ENCODE data around the gene ETFA.

ETFA gene

DNA sequence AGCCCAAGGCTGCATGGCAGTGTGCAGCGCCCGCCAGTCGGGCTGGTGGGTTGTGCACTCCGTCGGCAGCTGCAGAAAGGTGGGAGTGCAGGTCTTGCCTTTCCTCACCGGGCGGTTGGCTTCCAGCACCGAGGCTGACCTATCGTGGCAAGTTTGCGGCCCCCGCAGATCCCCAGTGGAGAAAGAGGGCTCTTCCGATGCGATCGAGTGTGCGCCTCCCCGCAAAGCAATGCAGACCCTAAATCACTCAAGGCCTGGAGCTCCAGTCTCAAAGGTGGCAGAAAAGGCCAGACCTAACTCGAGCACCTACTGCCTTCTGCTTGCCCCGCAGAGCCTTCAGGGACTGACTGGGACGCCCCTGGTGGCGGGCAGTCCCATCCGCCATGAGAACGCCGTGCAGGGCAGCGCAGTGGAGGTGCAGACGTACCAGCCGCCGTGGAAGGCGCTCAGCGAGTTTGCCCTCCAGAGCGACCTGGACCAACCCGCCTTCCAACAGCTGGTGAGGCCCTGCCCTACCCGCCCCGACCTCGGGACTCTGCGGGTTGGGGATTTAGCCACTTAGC lies 29.6 kb upstream of the ETFA start:
- DNase-seq (ENCODE audit: low read depth, low spot score): no peak

- DNase-seq (ENCODE audit: low read depth, low spot score): no peak
These were observed 29.0 kb upstream of the ETFA start for GRCh38 chr15:76340198-76340802.

- no peak for DNase-seq (ENCODE audit: low read depth, low spot score)
These were observed 28.3 kb upstream of the ETFA start for GRCh38 chr15:76339305-76340197.

GRCh38 chr15:76338486-76339304 lies 27.4 kb upstream of the ETFA start:
- DNase-seq (ENCODE audit: low read depth, low spot score): no peak

DNA sequence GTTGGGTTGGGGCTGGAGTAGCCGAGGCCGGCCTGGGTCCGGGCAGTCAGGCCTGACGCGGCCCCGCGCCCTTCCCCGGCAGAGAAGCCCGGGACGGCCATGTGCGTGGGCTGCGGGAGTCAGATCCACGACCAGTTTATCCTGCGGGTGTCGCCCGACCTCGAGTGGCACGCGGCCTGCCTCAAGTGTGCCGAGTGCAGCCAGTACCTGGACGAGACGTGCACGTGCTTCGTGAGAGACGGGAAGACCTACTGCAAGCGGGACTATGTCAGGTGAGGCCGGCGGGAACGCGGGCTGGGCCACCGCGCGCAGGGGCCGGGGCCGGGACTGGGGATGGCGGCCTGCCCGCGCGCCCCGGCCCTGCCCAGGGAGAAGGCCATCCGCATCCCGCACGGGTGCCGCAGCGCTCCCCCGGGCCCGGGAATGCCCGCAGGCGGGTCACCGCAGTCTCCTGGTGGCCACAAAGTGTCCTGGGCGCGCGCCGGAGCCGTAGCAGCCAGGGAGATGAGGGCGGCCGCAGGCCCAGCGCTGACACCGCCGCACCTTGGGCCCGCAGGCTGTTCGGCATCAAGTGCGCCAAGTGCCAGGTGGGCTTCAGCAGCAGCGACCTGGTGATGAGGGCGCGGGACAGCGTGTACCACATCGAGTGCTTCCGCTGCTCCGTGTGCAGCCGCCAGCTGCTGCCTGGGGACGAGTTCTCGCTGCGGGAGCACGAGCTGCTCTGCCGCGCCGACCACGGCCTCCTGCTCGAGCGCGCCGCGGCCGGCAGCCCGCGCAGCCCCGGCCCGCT lies 26.6 kb upstream of the ETFA start:
- DNase-seq (ENCODE audit: low read depth, low spot score): no peak

DNA sequence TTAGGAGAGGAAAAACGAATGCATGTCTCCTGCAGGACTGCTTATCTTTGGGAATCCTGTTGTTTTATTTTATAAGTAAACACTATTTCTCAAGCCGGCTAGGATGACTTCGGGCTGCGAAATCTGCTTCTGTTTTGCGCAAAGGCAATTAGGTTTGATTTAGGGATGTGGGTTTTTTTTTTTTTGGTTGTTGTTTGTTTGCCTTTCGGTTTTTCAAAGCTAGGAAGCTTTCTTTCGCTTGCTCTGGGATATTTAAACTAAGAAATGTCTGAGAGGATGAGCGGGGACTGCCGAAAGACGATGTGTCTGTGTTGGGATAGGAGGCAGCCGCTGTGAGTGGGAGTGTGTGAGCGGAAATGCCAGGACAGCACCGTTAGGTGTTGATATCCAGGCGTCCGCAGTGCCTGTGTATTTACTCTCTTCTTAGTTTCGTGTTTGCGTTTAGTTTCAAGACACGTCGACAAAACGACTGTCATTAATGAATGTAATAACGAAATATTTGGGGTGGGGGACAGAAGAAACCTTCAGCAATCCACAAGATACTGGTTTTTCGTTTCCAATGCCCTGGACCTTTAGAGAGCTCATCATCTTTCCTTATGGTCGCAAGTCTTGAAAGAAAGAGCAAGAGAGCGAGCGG lies 25.9 kb upstream of the ETFA start:
- no peak for DNase-seq (ENCODE audit: low read depth, low spot score)

- no peak for DNase-seq (ENCODE audit: low read depth, low spot score)
These were observed 25.2 kb upstream of the ETFA start, which contains the start of gene ISL2 for GRCh38 chr15:76336254-76337058. ISL2 (plus strand) TSS chr15:76336773; CDS start chr15:76336884, 111 bp downstream.

GRCh38 chr15:76335307-76336253 lies 24.3 kb upstream of the ETFA start:
- DNase-seq (ENCODE audit: low read depth, low spot score): no peak

GRCh38 chr15:76334438-76335306 lies 23.4 kb upstream of the ETFA start:
- no peak for DNase-seq (ENCODE audit: low read depth, low spot score)

GRCh38 chr15:76333720-76334437 lies 22.6 kb upstream of the ETFA start:
- DNase-seq (ENCODE audit: low read depth, low spot score): no peak

GRCh38 chr15:76333309-76333708 lies 22.0 kb upstream of the ETFA start:
- DNase-seq (ENCODE audit: low read depth, low spot score): no peak

GRCh38 chr15:76332796-76333195 lies 21.5 kb upstream of the ETFA start:
- no peak for DNase-seq (ENCODE audit: low read depth, low spot score)

DNA sequence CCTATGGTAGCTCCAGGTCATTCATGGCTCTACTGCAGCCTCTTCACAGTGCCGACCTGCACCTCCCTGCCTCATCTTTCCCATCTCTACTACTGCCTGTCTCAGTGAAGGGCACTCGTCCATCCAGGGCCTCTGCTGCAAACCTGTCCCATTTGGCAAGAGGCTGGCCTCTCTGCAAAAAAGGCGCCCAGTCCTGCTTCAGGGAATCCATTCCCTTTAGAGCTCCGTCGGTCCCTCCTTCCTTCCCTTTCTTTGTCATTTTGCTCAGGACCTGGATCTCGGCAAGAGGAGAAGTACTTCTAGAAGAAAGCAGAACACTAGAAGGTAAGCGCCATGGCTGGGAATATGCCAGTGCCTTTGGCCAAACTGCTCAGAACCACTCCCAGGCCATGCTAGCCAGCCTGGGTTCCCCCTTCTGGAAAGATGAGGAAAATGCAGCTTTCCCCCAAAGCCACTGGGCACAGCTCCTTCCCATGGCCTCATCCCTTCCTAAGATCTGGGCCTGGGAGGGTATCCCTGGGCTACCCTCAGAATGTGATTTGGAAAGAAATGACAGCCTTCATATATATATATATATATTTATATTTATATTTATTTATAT lies 18.9 kb upstream of the ETFA start:
- DNase-seq (ENCODE audit: low read depth, low spot score): no peak

DNA sequence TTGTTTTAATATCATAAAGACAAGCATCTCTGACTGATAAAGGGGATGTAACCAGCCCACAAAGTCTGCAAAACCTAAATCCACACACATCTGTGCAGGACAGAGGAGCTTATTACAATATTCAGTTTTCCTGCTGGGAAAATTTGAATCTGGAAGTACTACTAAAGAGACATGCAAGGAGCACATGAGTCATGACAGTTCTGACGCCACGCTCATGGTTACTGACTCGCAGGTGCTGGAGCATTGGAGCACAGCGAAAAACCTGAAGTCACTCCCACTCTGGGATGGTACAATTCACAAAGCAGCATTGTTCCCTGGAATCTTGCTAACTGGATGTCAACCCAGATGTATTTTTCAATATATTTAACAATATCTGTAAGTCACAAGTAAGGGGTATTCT lies 17.7 kb upstream of the ETFA start:
- DNase-seq (ENCODE audit: low read depth, low spot score): no peak

GRCh38 chr15:76328106-76328696 lies 16.9 kb upstream of the ETFA start:
- no peak for DNase-seq (ENCODE audit: low read depth, low spot score)
